ENCODE data around the gene ZFYVE27.

ZFYVE27 gene

GRCh38 chr10:97708976-97709946 is 27.7 kb upstream of the ZFYVE27 start:
- DNase-seq, result no peak
- H3K27me3 Mint-ChIP-seq, result peaks cover 33 to 63% of the 10 kb centered on the region in 2 donors
- no peaks in the 10 kb centered on the region for H3K9me3 Mint-ChIP-seq
- H3K4me3 Mint-ChIP-seq, result no peak overlapping the region
- peaks cover 11 to 23% of the 10 kb centered on the region in 2 donors for H3K4me1 Mint-ChIP-seq
- H3K27ac Mint-ChIP-seq, result no peak overlapping the region
- ATAC-seq (replicated peaks), result no peak
- H3K36me3 Mint-ChIP-seq, result no peaks in the 10 kb centered on the region

DNA sequence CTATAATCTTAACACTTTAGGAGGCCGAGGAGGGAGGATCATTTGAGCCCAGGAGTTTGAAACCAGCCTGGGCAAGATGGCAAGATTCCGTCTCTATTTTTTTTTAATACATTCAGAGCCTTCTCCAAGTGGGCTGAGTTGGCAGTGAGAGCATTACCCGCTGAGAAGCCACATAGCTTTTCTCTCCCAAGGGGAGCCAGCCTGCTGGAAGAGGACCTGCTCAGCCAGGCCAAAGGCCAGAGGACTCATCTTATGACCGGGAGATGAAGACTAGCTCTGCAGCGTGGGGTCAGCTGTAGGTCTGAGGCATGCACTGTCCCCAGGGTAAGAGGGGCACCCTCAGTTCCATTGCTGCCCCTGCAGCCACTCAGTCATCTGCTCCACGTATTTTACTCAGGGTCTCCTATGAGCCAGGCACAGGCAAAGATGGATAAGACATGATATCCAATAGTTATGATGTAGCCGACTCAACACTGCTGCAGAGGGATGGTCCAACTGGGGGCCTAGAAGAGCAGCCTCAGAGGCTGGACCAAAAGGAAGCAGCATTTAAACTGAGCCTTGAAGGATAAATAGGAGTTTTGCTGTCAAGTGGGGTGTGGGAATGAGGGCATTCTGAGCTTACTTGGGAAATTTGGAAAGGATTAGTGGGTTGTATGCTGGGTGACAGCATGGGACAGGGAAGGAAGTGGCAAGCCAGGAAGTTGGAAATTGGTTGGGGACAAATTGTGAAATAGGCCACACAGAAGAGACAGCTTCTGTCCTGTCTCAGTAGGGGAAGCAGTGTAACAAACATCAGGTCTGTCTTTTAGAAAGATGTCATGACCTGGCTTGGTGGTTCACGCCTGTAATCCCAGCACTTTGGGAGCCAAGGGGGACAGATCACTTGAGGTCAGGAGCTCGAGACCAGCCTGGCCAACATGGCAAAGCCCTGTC is 25.0 kb upstream of the ZFYVE27 start:
- Mint-ChIP-seq H3K9me3 (no peaks in the 10 kb centered on the region), H3K27ac (no peak overlapping the region), H3K4me3 (peak overlapping the region in 1 of 2 donors; percentile 30)

DNA sequence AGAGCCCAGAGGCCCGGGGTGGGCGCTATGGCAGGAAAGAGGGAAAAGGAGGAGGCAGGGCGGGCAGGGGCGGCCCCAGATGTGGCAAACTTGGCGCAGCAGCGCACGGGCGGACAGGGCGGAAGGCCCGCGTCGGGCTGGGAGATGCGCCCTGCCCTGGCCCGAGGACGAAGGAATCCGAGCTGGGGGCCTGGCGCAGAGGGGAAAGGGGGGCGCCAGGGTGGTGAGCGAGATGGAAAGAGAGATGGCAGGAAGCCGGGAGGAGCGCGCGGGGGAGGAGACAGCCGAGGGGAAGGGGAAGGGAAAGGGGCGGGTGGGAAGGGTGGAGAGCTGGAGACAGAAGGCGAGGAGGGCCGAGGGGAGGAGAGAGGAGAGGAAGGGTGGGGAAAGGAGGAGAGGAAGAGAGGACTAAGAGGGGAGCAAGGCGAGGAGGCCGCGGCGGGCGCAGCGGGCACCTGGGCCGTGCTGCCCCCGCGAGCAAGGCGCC is 23.5 kb upstream of the ZFYVE27 start, which contains the start of gene MARVELD1:
TSS of gene MARVELD1 (plus strand) at position 392 of the 487 bp plus-strand sequence. CDS start 147 bp downstream, outside the sequence.
- Mint-ChIP-seq H3K9me3 (no peaks in the 10 kb centered on the region), H3K27ac (peak within 1 kb of the TSS; percentile 97), H3K27me3 (peaks cover 29 to 43% of the 10 kb centered on the region in 2 donors), H3K36me3 (peaks cover 0 to 1% of the 10 kb centered on the region in 2 donors), H3K4me3 (peak within 1 kb of the TSS; percentile 95 to 98), H3K4me1 (peaks cover 13 to 31% of the 10 kb centered on the region in 2 donors)
- DNase-seq, result no peak
- no peak for ATAC-seq (replicated peaks)

More for the DNA sequence above, 25.0 kb upstream of the ZFYVE27 start:
- ATAC-seq (replicated peaks) (no peak), DNase-seq (no peak)
- Mint-ChIP-seq H3K4me1 (peaks cover 13 to 31% of the 10 kb centered on the region in 2 donors), H3K36me3 (no peaks in the 10 kb centered on the region), H3K27me3 (peaks cover 33 to 53% of the 10 kb centered on the region in 2 donors)

DNA sequence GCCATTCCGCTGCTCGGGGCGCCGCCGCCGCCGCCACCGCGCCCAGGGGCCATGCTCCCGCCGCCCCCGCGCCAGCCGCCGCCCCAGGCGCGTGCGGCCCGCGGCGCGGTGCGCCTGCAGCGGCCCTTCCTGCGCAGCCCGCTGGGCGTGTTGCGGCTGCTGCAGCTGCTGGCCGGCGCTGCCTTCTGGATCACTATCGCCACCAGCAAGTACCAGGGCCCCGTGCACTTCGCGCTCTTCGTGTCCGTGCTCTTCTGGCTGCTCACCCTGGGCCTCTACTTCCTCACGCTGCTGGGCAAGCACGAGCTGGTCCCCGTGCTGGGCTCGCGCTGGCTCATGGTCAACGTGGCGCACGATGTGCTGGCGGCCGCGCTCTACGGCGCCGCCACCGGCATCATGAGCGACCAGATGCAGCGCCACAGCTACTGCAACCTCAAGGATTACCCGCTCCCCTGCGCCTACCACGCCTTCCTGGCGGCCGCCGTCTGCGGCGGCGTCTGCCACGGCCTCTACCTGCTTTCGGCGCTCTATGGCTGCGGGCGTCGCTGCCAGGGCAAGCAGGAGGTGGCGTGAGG is 23.0 kb upstream of the ZFYVE27 start:
- ATAC-seq (replicated peaks), result peak; percentile 79 to 81
- DNase-seq, result peak; percentile 37
- peak overlapping the region; percentile 97 for H3K27ac Mint-ChIP-seq
- H3K4me3 Mint-ChIP-seq, result peak overlapping the region; percentile 95 to 98
- peaks cover 27 to 37% of the 10 kb centered on the region in 2 donors for H3K27me3 Mint-ChIP-seq
- H3K9me3 Mint-ChIP-seq, result no peaks in the 10 kb centered on the region
- peaks cover 0 to 1% of the 10 kb centered on the region in 2 donors for H3K36me3 Mint-ChIP-seq
- peaks cover 13 to 31% of the 10 kb centered on the region in 2 donors for H3K4me1 Mint-ChIP-seq

- ATAC-seq (replicated peaks) (peak; percentile 71 to 72), DNase-seq (peak; percentile 37)
- Mint-ChIP-seq H3K36me3 (peaks cover 0 to 1% of the 10 kb centered on the region in 2 donors), H3K4me3 (peak overlapping the region; percentile 95 to 98), H3K9me3 (no peaks in the 10 kb centered on the region), H3K27ac (peak overlapping the region; percentile 97), H3K27me3 (peaks cover 23 to 30% of the 10 kb centered on the region in 2 donors), H3K4me1 (peaks cover 13 to 24% of the 10 kb centered on the region in 2 donors)
Measured at GRCh38 chr10:97714401-97715258, 22.3 kb upstream of the ZFYVE27 start.

DNA sequence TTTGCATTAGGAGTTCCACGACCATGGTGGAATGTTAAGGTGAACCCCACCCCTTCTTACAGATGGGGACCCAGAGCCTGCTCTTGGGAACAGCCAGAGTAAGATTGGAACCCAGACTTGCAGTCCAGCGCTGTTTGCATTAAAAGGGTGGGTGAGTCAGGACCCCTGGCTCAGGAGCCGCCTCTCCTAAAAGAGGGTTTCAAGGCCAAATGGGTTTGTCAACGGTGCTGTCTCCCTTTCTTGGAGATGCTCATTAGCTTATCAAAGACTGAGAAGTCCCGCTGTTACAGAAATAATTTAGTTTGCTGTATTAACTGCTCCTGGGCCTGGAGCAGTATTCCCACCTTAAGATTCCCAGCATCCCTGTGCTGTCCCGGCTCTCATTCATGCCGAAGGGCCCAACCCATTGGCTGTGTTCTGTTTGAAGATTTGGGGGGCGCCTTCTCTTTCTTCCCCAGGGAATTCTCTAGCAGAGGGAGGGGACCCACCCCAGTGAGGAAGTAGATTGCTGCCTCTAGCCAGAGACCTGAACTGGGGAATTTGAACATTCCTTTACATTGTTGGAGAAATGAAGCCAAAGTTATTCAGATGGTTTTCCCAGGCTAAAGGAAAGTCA is 21.6 kb upstream of the ZFYVE27 start:
- ATAC-seq (replicated peaks) (no peak), DNase-seq (no peak)
- peaks cover 13 to 22% of the 10 kb centered on the region in 2 donors for H3K4me1 Mint-ChIP-seq
- H3K36me3 Mint-ChIP-seq, result peaks cover 0 to 1% of the 10 kb centered on the region in 2 donors
- H3K4me3 Mint-ChIP-seq, result peak overlapping the region; percentile 95 to 98
- H3K9me3 Mint-ChIP-seq, result no peaks in the 10 kb centered on the region
- H3K27ac Mint-ChIP-seq, result peak overlapping the region; percentile 20
- H3K27me3 Mint-ChIP-seq, result peaks cover 23% of the 10 kb centered on the region in 2 donors

- no peak for DNase-seq
- no peak for ATAC-seq (replicated peaks)
- peaks cover 11 to 21% of the 10 kb centered on the region in 2 donors for H3K4me1 Mint-ChIP-seq
- H3K9me3 Mint-ChIP-seq, result no peaks in the 10 kb centered on the region
- H3K27ac Mint-ChIP-seq, result no peak overlapping the region
- H3K27me3 Mint-ChIP-seq, result peaks cover 13 to 17% of the 10 kb centered on the region in 2 donors
- peaks cover 0 to 1% of the 10 kb centered on the region in 2 donors for H3K36me3 Mint-ChIP-seq
- no peak overlapping the region for H3K4me3 Mint-ChIP-seq
Measured at GRCh38 chr10:97717627-97718026, 19.3 kb upstream of the ZFYVE27 start.

DNA sequence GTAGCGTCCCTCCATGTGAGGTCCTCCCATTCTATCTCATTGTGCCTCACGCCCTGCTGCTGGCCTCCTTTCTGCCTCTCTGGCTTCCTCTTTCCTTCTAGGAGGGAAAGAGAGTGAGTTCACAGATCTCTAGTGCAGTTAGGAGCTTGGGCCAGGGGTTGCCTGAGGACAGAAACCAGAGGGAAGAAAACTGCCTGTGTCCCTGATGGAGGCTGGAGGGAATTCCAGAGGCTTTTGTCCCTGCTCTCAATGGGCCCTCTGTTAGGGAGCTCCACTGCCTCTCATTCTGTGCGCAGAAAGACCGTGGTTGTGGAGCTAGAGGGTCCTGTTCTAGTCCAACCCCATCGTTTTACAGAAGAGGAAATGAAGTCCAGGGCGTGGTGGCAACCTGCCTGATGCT is 18.8 kb upstream of the ZFYVE27 start:
- peaks cover 6 to 16% of the 10 kb centered on the region in 2 donors for H3K4me1 Mint-ChIP-seq
- peaks cover 8 to 12% of the 10 kb centered on the region in 2 donors for H3K27me3 Mint-ChIP-seq
- H3K27ac Mint-ChIP-seq, result no peak overlapping the region
- peaks cover 0 to 1% of the 10 kb centered on the region in 2 donors for H3K36me3 Mint-ChIP-seq
- ATAC-seq (replicated peaks) (no peak), DNase-seq (no peak)
- H3K9me3 Mint-ChIP-seq, result no peaks in the 10 kb centered on the region
- H3K4me3 Mint-ChIP-seq, result no peak overlapping the region

DNA sequence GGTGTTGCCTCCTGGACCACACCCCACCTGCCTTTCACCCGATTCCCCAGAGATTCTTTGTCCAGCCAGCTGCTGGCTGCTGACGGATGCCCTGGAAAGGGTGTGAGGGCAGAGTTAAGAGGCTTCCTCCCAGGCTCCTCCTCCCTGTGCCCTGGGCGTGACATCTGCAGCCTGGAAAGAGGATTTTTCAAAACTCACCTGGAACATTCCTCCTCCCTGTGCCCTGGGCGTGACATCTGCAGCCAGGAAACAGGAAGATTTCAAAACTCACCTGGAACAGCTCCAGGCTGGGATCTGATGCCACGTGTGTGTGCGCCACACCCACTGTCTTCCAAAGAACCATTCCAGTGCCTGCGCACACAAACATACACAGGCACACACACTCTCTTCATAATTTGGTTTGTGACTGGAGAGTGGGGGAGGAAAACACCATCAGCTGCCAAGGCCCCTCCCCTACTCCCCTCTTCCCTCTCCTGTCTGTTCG is 18.2 kb upstream of the ZFYVE27 start:
- H3K4me3 Mint-ChIP-seq, result no peak overlapping the region
- no peak overlapping the region for H3K27ac Mint-ChIP-seq
- DNase-seq, result no peak

DNA sequence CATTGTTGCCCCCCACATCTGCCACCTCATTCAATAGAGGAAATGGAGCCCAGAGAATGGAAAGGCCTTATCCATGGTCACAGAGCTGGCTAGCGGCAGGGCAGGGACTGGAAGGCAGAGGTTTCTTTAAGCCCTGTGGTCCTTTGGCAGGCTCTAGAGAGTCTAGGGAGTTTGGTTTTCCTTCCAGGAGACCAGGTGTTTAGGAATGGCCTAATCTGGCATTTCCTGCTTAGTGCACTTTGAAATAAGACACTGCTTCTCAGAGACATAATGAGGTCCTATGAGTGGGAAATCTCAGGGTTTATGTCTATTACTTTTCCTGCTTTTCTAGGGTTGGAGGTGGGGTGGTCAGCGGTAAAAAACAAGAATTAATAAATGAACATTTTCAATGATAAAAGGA is 17.3 kb upstream of the ZFYVE27 start:
- DNase-seq (no peak), ATAC-seq (replicated peaks) (no peak)
- peaks cover 0 to 1% of the 10 kb centered on the region in 2 donors for H3K36me3 Mint-ChIP-seq
- no peaks in the 10 kb centered on the region for H3K9me3 Mint-ChIP-seq
- peaks cover 0 to 12% of the 10 kb centered on the region in 2 donors for H3K27me3 Mint-ChIP-seq
- H3K4me3 Mint-ChIP-seq, result no peak overlapping the region
- peaks cover 0 to 5% of the 10 kb centered on the region in 2 donors for H3K4me1 Mint-ChIP-seq
- no peak overlapping the region for H3K27ac Mint-ChIP-seq

More for the DNA sequence above, 18.2 kb upstream of the ZFYVE27 start:
- H3K36me3 Mint-ChIP-seq, result peaks cover 0 to 1% of the 10 kb centered on the region in 2 donors
- peaks cover 6 to 12% of the 10 kb centered on the region in 2 donors for H3K27me3 Mint-ChIP-seq
- no peak for ATAC-seq (replicated peaks)
- H3K9me3 Mint-ChIP-seq, result no peaks in the 10 kb centered on the region
- peaks cover 6 to 14% of the 10 kb centered on the region in 2 donors for H3K4me1 Mint-ChIP-seq

DNA sequence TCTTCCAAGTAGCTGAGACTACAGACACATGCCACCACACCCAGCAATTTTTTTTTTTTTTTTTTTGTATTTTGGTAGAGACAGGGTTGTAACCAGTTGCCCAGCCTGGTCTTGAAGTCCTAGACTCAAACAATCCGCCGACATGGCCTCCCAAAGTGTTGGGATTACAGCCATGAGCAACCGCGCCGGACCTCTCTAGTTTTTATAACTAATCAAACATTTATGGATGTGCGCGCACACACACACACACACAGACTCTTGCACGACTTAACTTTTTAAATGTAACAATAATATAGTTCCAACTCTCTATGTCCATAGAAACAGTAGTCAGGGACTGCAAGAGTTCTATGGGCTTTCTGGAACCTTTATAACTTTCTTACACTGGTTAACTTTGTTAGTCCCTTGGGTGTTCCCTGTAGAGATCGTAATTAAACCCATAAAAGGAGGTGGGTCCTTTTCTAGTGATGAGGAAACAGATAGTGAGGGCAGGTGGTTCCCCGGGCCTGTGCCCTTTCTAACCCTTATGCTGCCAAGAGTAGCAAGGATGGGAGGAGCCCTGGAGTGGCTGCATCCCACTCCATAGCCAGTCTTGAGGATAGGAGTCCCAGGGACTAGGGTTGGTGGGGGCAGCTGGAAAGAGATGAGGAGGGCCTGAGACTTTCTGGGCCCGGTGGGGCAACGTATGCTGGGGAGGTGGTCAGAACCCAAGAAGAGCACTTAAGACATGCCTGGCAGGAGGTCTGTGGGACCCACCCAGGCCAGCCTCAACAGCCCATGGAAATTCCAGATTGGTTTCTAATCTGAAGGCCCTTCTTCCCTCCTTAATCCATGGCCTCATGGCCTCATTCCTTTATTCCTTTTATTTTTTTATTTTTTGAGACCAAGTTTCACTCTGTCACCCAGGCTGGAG is 14.8 kb upstream of the ZFYVE27 start:
- peaks cover 0 to 1% of the 10 kb centered on the region in 2 donors for H3K36me3 Mint-ChIP-seq
- no peak for DNase-seq
- H3K27me3 Mint-ChIP-seq, result peaks cover 0 to 12% of the 10 kb centered on the region in 2 donors
- no peaks in the 10 kb centered on the region for H3K9me3 Mint-ChIP-seq
- H3K4me1 Mint-ChIP-seq, result no peaks in the 10 kb centered on the region
- no peak for ATAC-seq (replicated peaks)
- H3K27ac Mint-ChIP-seq, result no peak overlapping the region
- H3K4me3 Mint-ChIP-seq, result no peak overlapping the region

Measured in stimulated activated naive B cell treated with anti-CD40 and anti-IgM and Interleukin-4, amounts not matched to agents 10 μg/mL and 1 μg/mL and 100 μg/mL, for 72 hours (primary cell).